CD4-positive, alpha-beta T cell treated with Interleukin-10 for 1 hour (primary cell): Measurements from ENCODE around the gene ZNF77.
"Not testable (repeated sequence)": the region's sequence is repeated elsewhere in the genome, so short reads cannot be mapped to it uniquely, and the experiment has no call there.

Experiments
- DNase-seq: peaks from one replicate; pipeline ENCODE4 v3.0.0-alpha.2; 2020

Gene ZNF77

GRCh38 chr19:2906631-2907195 lies 38.1 kb downstream of the ZNF77 start:
- DNase-seq: no peak

- no peak for DNase-seq
These were observed 38.8 kb downstream of the ZNF77 start for GRCh38 chr19:2905918-2906519.

GRCh38 chr19:2903326-2903725 lies 41.4 kb downstream of the ZNF77 start:
- DNase-seq: not testable (repeated sequence)

DNA sequence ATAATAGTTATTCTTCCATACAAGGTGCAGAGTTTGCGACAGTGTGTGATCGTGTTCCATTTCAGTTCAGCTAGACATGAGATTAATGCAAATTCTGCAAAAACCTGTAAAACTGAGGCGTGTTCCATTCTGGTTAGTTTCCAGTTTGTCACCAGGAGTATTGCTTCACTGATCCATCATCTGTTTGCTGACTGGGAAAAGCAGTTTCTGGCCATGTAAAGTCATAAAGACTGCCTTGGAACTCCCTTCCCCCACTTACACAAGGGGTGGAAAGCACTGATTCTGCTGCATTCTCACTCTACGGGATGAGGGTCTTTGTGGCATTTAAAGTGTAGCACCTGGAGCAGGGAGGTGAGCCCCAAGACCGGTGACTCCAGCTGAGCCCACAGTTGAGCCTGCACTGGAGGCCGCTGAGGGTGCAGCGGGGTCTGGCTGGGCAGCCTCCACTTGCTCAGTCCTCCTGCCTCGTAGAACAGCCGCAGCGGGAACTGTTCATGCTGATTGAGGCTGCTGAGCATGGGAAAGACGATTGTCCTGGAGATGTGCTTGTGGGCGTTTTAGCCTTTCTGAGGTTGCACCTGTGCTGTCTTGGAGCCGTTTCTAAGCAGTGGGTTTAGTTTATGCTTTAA lies 42.1 kb downstream of the ZNF77 start:
- no peak for DNase-seq

DNA sequence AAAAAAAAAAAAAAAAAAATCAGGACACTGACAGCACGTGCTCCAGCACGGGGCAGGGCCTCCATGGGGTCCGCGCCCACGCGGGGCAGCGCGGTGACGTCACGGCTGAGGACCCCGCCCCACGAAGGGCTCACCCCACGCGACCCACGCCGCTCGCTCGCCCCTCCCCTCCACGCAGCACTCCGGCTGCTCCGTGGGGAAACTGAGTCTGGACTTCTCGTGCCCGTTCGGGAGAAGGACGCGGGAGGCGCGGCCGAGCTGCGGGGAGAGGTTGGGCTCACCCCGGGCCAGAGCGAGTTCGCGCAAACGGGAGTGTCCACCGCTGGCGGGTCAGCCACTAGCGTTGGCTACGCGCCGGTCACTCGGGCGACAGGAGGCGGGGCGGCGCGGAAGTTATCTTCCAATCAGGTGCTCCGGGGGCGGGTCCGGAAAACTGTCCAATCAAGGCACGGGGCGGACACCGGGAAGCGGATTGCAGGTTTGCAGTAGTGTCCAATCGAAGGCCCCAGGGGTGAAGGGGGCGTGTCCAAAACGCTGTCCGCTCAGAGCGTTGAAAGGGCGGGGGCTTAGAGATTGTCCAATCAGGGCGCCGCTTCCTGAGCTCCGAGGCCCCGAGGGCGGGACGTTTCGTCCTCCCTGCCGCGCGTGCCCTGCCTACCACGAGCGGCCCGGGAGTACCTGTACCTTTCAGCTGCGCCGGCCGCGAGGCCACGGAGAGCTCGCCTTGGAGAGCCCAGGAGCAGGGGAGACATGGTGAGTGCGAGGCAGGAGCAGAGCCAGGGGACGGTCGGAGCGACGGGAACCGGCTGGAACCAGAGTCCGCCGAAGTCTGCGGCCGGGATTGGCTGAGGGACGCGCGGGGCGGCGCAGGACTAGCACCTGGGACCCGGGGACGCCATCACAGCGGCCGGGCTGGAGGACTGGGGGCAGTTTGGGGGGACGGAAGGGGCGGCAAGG lies 44.2 kb downstream of the ZNF77 start, which contains the start of gene ZNF57:
Gene ZNF57 (plus strand): TSS at position 633 of the 957 bp plus-strand sequence. CDS start 118 bp downstream, at position 751.
- peak; percentile 98 for DNase-seq

DNA sequence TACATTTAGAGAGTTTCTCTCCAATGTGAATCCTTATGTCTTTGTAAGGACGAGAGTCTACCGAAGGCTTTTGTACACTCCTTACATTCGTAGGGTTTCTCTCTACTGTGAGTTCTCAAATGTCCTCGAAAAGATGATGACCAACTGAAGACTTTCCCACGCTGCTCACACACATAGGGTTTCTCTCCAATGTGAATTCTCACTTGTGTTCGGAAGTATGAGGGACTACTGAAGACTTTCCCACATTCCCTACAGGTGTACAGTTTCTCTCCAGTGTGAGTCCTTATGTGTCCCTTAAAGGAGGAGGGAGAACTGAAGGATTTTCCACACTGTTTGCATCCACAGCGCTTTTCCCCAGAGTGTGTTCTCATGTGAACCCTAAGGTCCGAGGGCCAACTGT lies 48.1 kb downstream of the ZNF77 start:
- DNase-seq: no peak

GRCh38 chr19:2890531-2890930 lies 54.2 kb downstream of the ZNF77 start:
- DNase-seq: not testable (repeated sequence)

DNA sequence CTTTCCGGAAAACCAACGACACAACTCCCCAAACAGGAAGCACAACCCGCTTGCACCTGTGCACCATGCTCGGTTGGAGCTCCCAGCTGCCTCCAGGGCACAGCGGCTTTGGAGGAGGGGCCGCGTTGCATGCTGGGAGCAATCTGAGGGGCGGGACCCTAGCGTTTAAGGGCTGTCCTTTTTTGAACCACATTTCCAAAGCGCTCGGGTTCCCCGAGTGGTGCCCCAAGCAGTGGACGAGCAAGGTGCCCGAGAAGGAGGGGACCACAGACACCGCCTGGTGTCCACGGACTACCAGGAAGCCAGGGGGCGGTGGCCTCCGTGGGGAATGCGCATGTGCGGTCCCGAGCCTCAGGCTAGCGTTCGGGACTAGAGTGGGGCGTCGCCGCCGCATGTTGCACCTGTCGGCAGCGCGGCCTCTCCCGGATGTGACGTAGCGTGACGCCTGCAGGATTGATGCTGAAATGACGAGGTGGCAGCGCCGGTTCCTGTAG lies 56.0 kb downstream of the ZNF77 start:
- peak; percentile 68 for DNase-seq

DNA sequence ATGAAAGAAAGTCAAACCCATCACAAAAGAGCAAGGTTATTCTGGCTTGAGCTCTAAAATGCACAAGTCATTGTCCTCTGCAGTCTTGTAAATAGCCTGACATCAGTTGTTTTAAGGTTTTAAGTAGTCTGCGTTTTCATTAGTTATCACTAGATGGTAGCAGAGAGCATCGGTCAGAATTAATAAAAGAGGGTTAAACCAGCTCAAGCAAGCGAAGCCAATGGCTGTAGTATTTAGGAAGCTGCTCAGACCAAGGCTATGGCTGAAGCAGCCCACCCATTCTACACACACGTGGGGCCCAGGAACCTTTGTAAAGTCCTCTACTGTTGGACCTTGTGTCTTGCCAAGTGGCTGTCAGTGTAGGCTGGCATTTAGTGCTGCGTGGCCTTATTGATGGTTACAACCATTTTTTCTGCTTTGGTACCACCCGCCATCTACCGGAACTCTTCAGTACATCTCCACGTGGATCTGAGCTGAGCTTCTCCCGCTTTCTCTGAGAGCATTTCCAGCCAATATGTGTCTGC lies 57.3 kb downstream of the ZNF77 start:
- DNase-seq: peak; percentile 54

- DNase-seq: no peak
These were observed 59.0 kb downstream of the ZNF77 start for GRCh38 chr19:2885736-2886135.

- DNase-seq: no peak
These were observed 60.9 kb downstream of the ZNF77 start for GRCh38 chr19:2883686-2884439.
